ENCODE data around the gene WIPF1.

Gene WIPF1

DNA sequence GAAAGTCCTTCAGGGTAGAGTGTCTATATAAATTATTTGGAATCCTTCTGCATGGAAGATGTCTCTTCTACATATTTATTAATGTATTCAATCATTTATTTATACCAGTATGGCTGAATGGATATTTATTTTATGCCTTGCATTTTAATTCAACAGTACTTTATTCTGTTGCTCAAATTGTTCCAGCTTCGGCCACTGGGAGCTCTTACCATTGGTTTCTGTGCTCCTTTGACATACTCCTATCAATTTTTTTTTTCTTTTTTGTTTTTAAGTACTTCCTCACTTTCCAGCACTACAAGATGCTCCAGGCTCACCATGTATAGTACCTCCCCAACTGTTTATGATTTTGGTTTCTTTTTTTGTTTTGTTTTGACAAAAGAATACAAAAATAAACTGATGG lies 39.4 kb upstream of the WIPF1 start:
- Histone ChIP-seq H3K4me2 (ENCODE audit: low read length) (no peak overlapping the region), H3K4me1 (peaks cover 37% of the 10 kb centered on the region), H3K27ac (peak overlapping the region; percentile 97), H3K27me3 (ENCODE audit: control insufficient read depth, insufficient read depth, low read length) (no peaks in the 10 kb centered on the region), H2AFZ (no peak overlapping the region), H3K36me3 (ENCODE audit: control insufficient read depth, insufficient read depth, low read length) (no peaks in the 10 kb centered on the region), H3K9me3 (ENCODE audit: control insufficient read depth, low read length) (no peaks in the 10 kb centered on the region), H3K4me3 (ENCODE audit: low read depth, low read length) (no peak overlapping the region), H3K9ac (no peak overlapping the region), H3K79me2 (peaks cover 20% of the 10 kb centered on the region)
- TF ChIP-seq, protein P1, sequence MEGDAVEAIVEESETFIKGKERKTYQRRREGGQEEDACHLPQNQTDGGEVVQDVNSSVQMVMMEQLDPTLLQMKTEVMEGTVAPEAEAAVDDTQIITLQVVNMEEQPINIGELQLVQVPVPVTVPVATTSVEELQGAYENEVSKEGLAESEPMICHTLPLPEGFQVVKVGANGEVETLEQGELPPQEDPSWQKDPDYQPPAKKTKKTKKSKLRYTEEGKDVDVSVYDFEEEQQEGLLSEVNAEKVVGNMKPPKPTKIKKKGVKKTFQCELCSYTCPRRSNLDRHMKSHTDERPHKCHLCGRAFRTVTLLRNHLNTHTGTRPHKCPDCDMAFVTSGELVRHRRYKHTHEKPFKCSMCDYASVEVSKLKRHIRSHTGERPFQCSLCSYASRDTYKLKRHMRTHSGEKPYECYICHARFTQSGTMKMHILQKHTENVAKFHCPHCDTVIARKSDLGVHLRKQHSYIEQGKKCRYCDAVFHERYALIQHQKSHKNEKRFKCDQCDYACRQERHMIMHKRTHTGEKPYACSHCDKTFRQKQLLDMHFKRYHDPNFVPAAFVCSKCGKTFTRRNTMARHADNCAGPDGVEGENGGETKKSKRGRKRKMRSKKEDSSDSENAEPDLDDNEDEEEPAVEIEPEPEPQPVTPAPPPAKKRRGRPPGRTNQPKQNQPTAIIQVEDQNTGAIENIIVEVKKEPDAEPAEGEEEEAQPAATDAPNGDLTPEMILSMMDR (IDR thresholded peaks at IDR 0.05), result no peak

DNA sequence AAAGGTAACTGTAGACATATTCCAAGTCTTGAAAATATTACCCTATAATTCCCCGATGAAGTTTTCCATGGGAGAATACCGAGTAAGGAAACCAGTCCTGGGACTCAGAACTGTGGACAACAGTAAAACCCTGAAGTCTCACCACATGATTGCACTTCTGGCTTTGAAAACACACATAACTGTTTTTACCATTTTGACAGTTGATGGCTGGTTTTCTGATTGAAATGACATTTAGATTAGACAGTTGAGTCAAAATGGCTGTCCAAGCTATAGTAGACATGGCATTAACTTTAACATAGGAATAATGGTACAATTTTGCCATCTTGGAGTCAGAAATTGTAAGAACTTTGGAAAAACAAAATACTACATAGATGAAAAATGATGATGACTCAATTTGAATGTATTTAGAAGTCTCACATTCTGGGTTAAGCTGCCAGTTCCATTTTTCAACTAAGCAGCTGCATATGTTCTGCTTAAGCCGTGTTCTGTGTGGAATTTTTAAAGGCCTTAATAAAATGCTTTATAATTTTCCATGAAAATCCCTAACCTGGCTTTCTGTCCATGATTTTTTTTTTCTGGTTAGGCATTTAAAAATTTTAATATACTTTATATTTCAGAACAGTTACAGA lies 38.3 kb upstream of the WIPF1 start:
- no peak overlapping the region for H2AFZ ChIP-seq

DNA sequence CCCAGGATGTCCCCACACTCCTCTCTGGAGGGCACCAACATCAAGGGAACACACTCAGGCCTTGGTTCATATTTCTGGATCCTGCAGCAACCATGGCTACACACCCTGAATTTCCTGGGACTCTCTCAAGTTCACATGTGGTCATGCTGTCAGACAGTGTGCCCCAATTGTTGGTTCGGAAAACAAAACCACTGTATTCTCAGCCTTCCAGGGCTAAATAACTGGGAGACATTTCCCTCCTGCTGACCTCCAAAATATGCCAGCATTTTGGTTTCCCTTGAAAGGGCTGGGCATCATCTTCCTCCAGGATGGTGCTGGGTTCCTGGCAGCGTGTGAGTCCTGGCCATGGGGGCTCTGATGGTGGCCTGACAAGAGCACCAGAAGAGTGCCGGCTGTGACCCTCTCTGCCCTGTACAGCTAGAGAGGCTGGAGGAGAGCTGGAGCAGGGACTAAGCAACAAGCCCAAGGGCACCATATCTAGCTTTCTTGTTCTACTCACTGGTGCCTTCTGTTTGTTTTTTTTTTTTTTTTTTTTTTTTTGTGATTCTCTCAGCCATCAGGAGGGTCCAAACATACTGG lies 37.5 kb upstream of the WIPF1 start:
- Histone ChIP-seq H3K4me3 (ENCODE audit: low read depth, low read length) (peak overlapping the region; percentile 51), H3K36me3 (ENCODE audit: control insufficient read depth, insufficient read depth, low read length) (no peaks in the 10 kb centered on the region), H3K9me3 (ENCODE audit: control insufficient read depth, low read length) (no peaks in the 10 kb centered on the region), H3K9ac (no peak overlapping the region), H3K4me2 (ENCODE audit: low read length) (peak overlapping the region; percentile 54), H2AFZ (peak overlapping the region; percentile 56), H3K27me3 (ENCODE audit: control insufficient read depth, insufficient read depth, low read length) (no peaks in the 10 kb centered on the region), H3K79me2 (peaks cover 19% of the 10 kb centered on the region), H3K27ac (peak overlapping the region; percentile 97), H3K4me1 (peaks cover 47% of the 10 kb centered on the region)
- TF ChIP-seq, protein P1 (IDR thresholded peaks at IDR 0.05), result no peak

More for the DNA sequence above, 38.3 kb upstream of the WIPF1 start:
- Histone ChIP-seq H3K79me2 (peaks cover 16% of the 10 kb centered on the region), H3K36me3 (ENCODE audit: control insufficient read depth, insufficient read depth, low read length) (no peaks in the 10 kb centered on the region), H3K4me3 (ENCODE audit: low read depth, low read length) (no peak overlapping the region), H3K4me1 (peaks cover 44% of the 10 kb centered on the region), H3K4me2 (ENCODE audit: low read length) (no peak overlapping the region), H3K9me3 (ENCODE audit: control insufficient read depth, low read length) (no peaks in the 10 kb centered on the region), H3K27ac (peak overlapping the region; percentile 97), H3K27me3 (ENCODE audit: control insufficient read depth, insufficient read depth, low read length) (no peaks in the 10 kb centered on the region), H3K9ac (no peak overlapping the region)
- TF ChIP-seq, protein P1 (IDR thresholded peaks at IDR 0.05), result no peak

DNA sequence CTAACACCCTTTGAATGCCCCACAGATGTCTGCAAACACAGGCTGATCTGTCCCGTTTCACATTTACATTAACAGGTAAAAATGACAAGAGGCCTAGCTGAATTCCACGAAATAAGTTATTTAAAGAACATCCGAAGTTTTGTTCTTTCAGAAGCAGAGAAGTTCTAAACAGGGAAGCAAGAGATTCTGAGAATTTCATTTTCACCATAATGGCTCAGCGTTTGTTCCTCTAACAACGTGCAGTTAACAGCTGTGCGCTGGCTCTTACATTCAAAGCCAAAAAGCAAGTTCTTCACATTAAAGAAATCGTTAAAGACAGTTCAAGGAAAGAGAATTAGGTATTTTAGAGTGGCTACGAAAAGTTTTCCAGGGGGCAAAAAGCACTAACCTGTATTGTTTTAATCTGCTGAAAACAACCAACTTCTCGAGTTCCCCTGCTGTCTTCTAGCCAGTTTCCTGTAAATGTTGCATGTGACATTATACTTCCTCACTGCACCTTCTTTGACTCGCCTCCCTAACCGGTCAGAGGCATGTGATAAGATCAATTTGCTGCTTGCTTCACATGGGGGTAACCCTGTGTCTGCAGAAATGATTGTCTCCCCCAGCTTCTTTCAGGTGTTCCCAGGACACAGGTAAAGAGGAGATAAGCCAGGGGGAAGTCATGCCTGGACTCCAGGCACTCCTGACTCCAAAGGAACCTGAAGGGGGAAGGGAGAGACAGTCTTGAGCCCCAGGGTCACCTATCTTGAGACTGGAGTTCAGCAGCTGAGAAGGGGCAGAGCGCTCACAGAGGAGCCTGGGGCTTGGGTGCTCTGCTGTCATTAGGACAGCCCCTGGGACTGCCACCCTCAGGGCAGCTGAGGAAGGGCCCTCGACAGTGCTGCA lies 36.8 kb upstream of the WIPF1 start:
- TF ChIP-seq, protein P1 (IDR thresholded peaks at IDR 0.05), result peak; percentile 33
- no peaks in the 10 kb centered on the region for H3K27me3 ChIP-seq (ENCODE audit: control insufficient read depth, insufficient read depth, low read length)
- H3K27ac ChIP-seq, result peak overlapping the region; percentile 97
- H2AFZ ChIP-seq, result peak overlapping the region; percentile 56
- H3K36me3 ChIP-seq (ENCODE audit: control insufficient read depth, insufficient read depth, low read length), result no peaks in the 10 kb centered on the region
- peaks cover 47% of the 10 kb centered on the region for H3K4me1 ChIP-seq
- no peak overlapping the region for H3K9ac ChIP-seq
- H3K9me3 ChIP-seq (ENCODE audit: control insufficient read depth, low read length), result no peaks in the 10 kb centered on the region
- H3K4me3 ChIP-seq (ENCODE audit: low read depth, low read length), result peak overlapping the region; percentile 51
- peak overlapping the region; percentile 54 for H3K4me2 ChIP-seq (ENCODE audit: low read length)
- H3K79me2 ChIP-seq, result peaks cover 21% of the 10 kb centered on the region
